ENCODE measurements around the gene CYSLTR1. TPM values are rescaled to one million over a fixed set of nuclear protein-coding genes. Genes with fewer than 3 reads are reported as not detected.

Gene CYSLTR1
- total RNA-seq, 1 donor from 2014 or later: not detected

DNA sequence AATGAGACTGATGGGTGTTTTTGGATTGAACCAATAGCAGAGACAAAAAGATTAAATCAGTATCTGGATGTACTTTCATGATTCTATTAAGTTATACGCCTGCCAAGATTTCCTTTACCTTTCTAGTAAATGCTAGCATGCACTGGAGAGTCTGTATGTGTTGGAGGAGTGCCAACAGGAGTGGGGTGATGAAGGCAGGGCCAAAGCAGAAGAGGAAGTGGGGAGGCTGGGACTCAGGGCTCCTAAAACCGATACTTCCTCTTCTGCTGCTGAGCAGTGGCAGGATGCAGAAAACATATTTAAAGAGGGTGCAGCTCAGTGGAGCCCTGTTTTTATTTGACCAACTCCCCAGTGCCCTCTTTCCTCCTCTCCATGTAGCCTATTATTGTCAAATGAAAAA is 5.6 kb downstream of the CYSLTR1 start:
- no peak overlapping the region for H3K27ac ChIP-seq
- H3K36me3 Mint-ChIP-seq: no peaks in the 10 kb centered on the region
- H3K36me3 ChIP-seq: no peaks in the 10 kb centered on the region
- H3K4me3 ChIP-seq: no peak overlapping the region
- no peaks in the 10 kb centered on the region for H3K27me3 ChIP-seq
- no peaks in the 10 kb centered on the region for H3K9me3 ChIP-seq (ENCODE audit: low read depth)
- no peaks in the 10 kb centered on the region for H3K9me3 Mint-ChIP-seq
- H3K4me1 Mint-ChIP-seq: no peaks in the 10 kb centered on the region
- H3F3A ChIP-seq (ENCODE audit: low read depth): no peaks in the 10 kb centered on the region
- no peaks in the 10 kb centered on the region for H3K4me1 ChIP-seq
- no peaks in the 10 kb centered on the region for H3K79me2 ChIP-seq (ENCODE audit: low read depth)
- H4K20me1 ChIP-seq (ENCODE audit: low read depth): no peaks in the 10 kb centered on the region
- no peak overlapping the region for H2AFZ ChIP-seq (replicated peaks)
- no peaks in the 10 kb centered on the region for H3K27me3 Mint-ChIP-seq (ENCODE audit: insufficient read depth, low read depth)
- no peak for DNase-seq (ENCODE audit: low spot score)
- no peak overlapping the region for H3K4me3 Mint-ChIP-seq
- TF ChIP-seq, protein P1, sequence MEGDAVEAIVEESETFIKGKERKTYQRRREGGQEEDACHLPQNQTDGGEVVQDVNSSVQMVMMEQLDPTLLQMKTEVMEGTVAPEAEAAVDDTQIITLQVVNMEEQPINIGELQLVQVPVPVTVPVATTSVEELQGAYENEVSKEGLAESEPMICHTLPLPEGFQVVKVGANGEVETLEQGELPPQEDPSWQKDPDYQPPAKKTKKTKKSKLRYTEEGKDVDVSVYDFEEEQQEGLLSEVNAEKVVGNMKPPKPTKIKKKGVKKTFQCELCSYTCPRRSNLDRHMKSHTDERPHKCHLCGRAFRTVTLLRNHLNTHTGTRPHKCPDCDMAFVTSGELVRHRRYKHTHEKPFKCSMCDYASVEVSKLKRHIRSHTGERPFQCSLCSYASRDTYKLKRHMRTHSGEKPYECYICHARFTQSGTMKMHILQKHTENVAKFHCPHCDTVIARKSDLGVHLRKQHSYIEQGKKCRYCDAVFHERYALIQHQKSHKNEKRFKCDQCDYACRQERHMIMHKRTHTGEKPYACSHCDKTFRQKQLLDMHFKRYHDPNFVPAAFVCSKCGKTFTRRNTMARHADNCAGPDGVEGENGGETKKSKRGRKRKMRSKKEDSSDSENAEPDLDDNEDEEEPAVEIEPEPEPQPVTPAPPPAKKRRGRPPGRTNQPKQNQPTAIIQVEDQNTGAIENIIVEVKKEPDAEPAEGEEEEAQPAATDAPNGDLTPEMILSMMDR (IDR thresholded peaks at IDR 0.05): no peak
- no peak for TF ChIP-seq EZH2 (IDR thresholded peaks at IDR 0.05)
- no peak for TF ChIP-seq EZH2phosphoT487 (IDR thresholded peaks at IDR 0.05)
- no peak overlapping the region for H3K9ac ChIP-seq
- H3K4me2 ChIP-seq: no peak overlapping the region
- H3K27ac Mint-ChIP-seq: no peak overlapping the region

DNA sequence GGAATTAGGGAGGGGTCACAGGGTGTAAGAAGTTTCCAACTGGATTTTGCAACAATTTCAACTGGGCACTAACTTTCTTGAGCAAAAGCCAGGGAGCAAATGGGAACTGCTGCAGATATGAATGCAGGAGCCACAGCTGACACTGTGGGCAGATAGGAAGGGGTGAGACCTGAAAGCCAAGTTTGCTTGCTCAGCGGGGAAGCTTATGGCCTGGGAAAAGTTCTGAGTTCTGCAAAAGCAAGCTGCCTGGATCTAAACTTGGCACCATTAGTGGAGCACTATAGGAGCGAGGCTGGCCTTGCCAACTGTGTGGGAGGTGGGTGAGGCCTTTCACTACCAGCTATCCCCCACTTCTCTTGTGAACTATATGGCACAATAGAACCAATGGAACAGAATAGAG is 11.1 kb downstream of the CYSLTR1 start:
- Mint-ChIP-seq H3K9me3 (no peaks in the 10 kb centered on the region), H3K4me3 (no peak overlapping the region), H3K36me3 (no peaks in the 10 kb centered on the region), H3K4me1 (no peaks in the 10 kb centered on the region), H3K27ac (no peak overlapping the region), H3K27me3 (ENCODE audit: insufficient read depth, low read depth) (no peaks in the 10 kb centered on the region)
- Histone ChIP-seq H3K4me2 (no peak overlapping the region), H3F3A (ENCODE audit: low read depth) (no peaks in the 10 kb centered on the region), H3K36me3 (no peaks in the 10 kb centered on the region), H3K27me3 (no peaks in the 10 kb centered on the region), H3K79me2 (ENCODE audit: low read depth) (no peaks in the 10 kb centered on the region), H4K20me1 (ENCODE audit: low read depth) (no peaks in the 10 kb centered on the region), H3K27ac (no peak overlapping the region), H3K4me3 (no peak overlapping the region), H3K4me1 (no peaks in the 10 kb centered on the region), H3K9ac (no peak overlapping the region), H3K9me3 (ENCODE audit: low read depth) (no peaks in the 10 kb centered on the region), H2AFZ (replicated peaks) (no peak overlapping the region)
- no peak for TF ChIP-seq EZH2 (IDR thresholded peaks at IDR 0.05)
- TF ChIP-seq, protein P1 (IDR thresholded peaks at IDR 0.05): no peak
- TF ChIP-seq EZH2phosphoT487 (IDR thresholded peaks at IDR 0.05): no peak
- no peak for DNase-seq (ENCODE audit: low spot score)

DNA sequence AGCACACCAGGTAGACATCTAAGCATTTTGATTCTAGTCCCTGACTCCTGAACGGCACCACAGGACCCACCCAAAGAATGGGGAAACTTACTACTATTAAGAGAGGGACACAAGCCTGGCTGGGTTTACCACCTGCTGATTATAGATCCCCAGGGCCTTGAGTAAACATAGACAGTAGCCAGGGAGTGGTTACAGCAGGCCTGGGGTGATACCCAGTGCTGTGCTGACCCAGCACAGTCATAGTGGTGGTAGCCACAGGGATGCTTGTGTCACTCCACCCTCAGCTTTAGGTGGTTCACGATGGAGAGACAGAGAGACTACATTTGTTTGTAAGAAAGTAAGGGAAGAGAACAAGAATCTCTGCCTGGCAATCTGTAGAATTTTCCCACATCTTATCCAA is 11.7 kb downstream of the CYSLTR1 start:
- no peaks in the 10 kb centered on the region for H3F3A ChIP-seq (ENCODE audit: low read depth)
- TF ChIP-seq, protein P1 (IDR thresholded peaks at IDR 0.05): no peak
- TF ChIP-seq EZH2 (IDR thresholded peaks at IDR 0.05) (no peak), EZH2phosphoT487 (IDR thresholded peaks at IDR 0.05) (no peak)
- no peak overlapping the region for H2AFZ ChIP-seq (replicated peaks)
- DNase-seq (ENCODE audit: low spot score): no peak
- H3K27ac ChIP-seq: no peak overlapping the region
- no peak overlapping the region for H3K4me2 ChIP-seq
- H3K36me3 Mint-ChIP-seq: no peaks in the 10 kb centered on the region
- no peaks in the 10 kb centered on the region for H3K27me3 ChIP-seq
- H3K36me3 ChIP-seq: no peaks in the 10 kb centered on the region
- H3K27ac Mint-ChIP-seq: no peak overlapping the region
- no peaks in the 10 kb centered on the region for H3K27me3 Mint-ChIP-seq (ENCODE audit: insufficient read depth, low read depth)
- no peaks in the 10 kb centered on the region for H4K20me1 ChIP-seq (ENCODE audit: low read depth)
- no peaks in the 10 kb centered on the region for H3K4me1 Mint-ChIP-seq
- no peaks in the 10 kb centered on the region for H3K9me3 Mint-ChIP-seq
- H3K4me1 ChIP-seq: no peaks in the 10 kb centered on the region
- no peak overlapping the region for H3K4me3 ChIP-seq
- no peak overlapping the region for H3K4me3 Mint-ChIP-seq
- no peaks in the 10 kb centered on the region for H3K9me3 ChIP-seq (ENCODE audit: low read depth)
- no peak overlapping the region for H3K9ac ChIP-seq
- no peaks in the 10 kb centered on the region for H3K79me2 ChIP-seq (ENCODE audit: low read depth)
